ENCODE measurements around the gene FAM131A.

DNA sequence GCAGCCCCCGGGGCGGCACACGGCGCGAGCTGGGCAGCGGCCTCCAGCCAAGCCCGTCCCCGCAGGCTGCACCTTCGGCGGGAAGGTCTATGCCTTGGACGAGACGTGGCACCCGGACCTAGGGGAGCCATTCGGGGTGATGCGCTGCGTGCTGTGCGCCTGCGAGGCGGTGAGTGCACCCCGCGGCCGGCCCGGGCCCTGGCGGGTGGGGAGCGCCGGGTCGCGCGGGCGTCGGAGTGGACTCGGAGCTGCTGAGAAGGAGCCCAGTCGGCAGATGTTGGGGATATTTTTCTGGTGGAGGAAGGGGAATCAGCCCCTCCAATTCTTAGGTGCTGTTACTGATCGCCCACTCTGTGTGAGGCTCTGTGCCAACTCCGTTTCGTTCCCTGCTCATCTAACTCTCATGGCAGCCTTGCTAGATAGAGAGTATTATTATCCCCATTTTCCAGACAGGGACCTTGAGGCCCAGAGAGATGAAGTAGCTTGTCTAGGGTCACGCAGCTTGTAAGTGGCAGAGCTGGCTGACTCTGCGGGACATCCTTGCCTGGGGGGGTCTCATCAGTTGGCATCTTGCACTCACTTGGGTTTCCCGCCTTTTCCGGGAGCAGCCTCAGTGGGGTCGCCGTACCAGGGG lies 43.3 kb downstream of the FAM131A start:
- TF ChIP-seq, protein P1, sequence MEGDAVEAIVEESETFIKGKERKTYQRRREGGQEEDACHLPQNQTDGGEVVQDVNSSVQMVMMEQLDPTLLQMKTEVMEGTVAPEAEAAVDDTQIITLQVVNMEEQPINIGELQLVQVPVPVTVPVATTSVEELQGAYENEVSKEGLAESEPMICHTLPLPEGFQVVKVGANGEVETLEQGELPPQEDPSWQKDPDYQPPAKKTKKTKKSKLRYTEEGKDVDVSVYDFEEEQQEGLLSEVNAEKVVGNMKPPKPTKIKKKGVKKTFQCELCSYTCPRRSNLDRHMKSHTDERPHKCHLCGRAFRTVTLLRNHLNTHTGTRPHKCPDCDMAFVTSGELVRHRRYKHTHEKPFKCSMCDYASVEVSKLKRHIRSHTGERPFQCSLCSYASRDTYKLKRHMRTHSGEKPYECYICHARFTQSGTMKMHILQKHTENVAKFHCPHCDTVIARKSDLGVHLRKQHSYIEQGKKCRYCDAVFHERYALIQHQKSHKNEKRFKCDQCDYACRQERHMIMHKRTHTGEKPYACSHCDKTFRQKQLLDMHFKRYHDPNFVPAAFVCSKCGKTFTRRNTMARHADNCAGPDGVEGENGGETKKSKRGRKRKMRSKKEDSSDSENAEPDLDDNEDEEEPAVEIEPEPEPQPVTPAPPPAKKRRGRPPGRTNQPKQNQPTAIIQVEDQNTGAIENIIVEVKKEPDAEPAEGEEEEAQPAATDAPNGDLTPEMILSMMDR (IDR thresholded peaks at IDR 0.05): no peak
- TF ChIP-seq POLR2A (IDR thresholded peaks at IDR 0.05): no peak
